A549 (cell line): ENCODE results near the gene TSC22D2. TPM values are rescaled to one million over a fixed set of nuclear protein-coding genes. Genes with fewer than 3 reads are reported as not detected.

Source experiments
- ATAC-seq, 2 experiments: fragments of 200-7000 bp in 1 of 2; fragments of >200 bp in 1 of 2; cut with Nextera tagmentation in 1 of 2; cut with Tn5 transposase in 1 of 2; 3 replicates each; pipeline versions ENCODE4 v1.8.0 to v1.9.1; 2018 to 2020; ENCODE audit warnings: mild to moderate bottlenecking in 1 of 2, moderate library complexity in 1 of 2
- CTCF ChIA-PET: fragments of 300-600 bp; sonication (Branson Sonifier 250); formaldehyde crosslinking; extraction: SDS; loops from one replicate; lab custom pipeline; 2021; ENCODE audit warnings: antibody characterized with exemption, inconsistent platforms; lab: Yijun Ruan, JAX
- POLR2A ChIA-PET: fragments of 350-600 bp; formaldehyde crosslinking; extraction: SDS; loops from one replicate; lab custom pipeline; 2021; ENCODE audit warnings: antibody characterized with exemption, inconsistent platforms; lab: Yijun Ruan, JAX
- DNase-seq, 2 experiments: peaks; one replicate each; pipeline versions ENCODE4 v3.0.0 to v3.0.0-alpha.2; 2011 to 2016; ENCODE audit warnings: low read depth in 1 of 2, low spot score in 1 of 2
- FAIRE-seq: peaks from 2 replicates; lab custom pipeline; 2011; peaks lifted over from hg19 to GRCh38; lab: Jason Lieb, UNC
- H3K27ac ChIP-seq, 2 experiments: fragments of >200 bp; sonication (Bioruptor Twin); formaldehyde crosslinking; 3 replicates each; pipeline ENCODE4 v1.5.1; 2016 to 2017
- H3K4me1 ChIP-seq: fragments of >200 bp; sonication (Bioruptor Twin); formaldehyde crosslinking; 3 replicates; pipeline ENCODE4 v1.6.1; 2016
- H3K4me2 ChIP-seq: fragments of >200 bp; sonication (Bioruptor Twin); formaldehyde crosslinking; 3 replicates; pipeline ENCODE4 v1.6.1; 2016
- H3K4me3 ChIP-seq: fragments of >200 bp; sonication (Bioruptor Twin); formaldehyde crosslinking; 3 replicates; pipeline ENCODE4 v1.5.1; 2016
- H3K9me3 ChIP-seq: fragments of >200 bp; sonication (Bioruptor Twin); formaldehyde crosslinking; 3 replicates; pipeline ENCODE4 v1.6.1; 2016
- ATOH8 ChIP-seq: fragments of 250-450 bp; sonication (Bioruptor Pico); IDR thresholded peaks from 2 replicates; pipeline ENCODE4 v1.5.0; 2020; ENCODE audit warnings: low read depth, mild to moderate bottlenecking, moderate library complexity
- CBX2 ChIP-seq: fragments of 200-600 bp; sonication (generic); IDR thresholded peaks from 2 replicates; pipeline ENCODE4 v1.6.1; 2016; ENCODE audit warnings: low read depth, mild to moderate bottlenecking, borderline replicate concordance
- CHD4 ChIP-seq: fragments of 200-600 bp; sonication (generic); IDR thresholded peaks from 2 replicates; pipeline ENCODE4 v1.6.1; 2016; ENCODE audit warnings: antibody characterized with exemption, mild to moderate bottlenecking, borderline replicate concordance
- FOSL2 ChIP-seq, 2 experiments: fragments of 450-650 bp in 1 of 2; fragments of >200 bp in 1 of 2; sonication (Bioruptor Twin) in 1 of 2; formaldehyde crosslinking; IDR thresholded peaks; 2 replicates each; pipeline versions ENCODE4 v1.5.0 to v1.6.1; 2016 to 2020; ENCODE audit warnings: mild to moderate bottlenecking in 1 of 2, moderate library complexity in 1 of 2
- HOXB5 ChIP-seq: fragments of 250-450 bp; sonication (Bioruptor Pico); IDR thresholded peaks from 2 replicates; pipeline ENCODE4 v1.5.0; 2020; ENCODE audit warnings: mild to moderate bottlenecking, moderate library complexity
- MAZ ChIP-seq: fragments of 150-350 bp; IDR thresholded peaks from 2 replicates; pipeline ENCODE4 v1.6.1; 2014; ENCODE audit warnings: antibody characterized with exemption, low read depth, low read length, borderline replicate concordance
- NFE2L2 ChIP-seq: fragments of 150-350 bp; conservative IDR thresholded peaks from 2 replicates; pipeline ENCODE4 v1.6.1; 2014; ENCODE audit warnings: low read length
- NPAS2 ChIP-seq: fragments of 250-450 bp; sonication (Bioruptor Pico); IDR thresholded peaks from 2 replicates; pipeline ENCODE4 v1.8.0; 2022; ENCODE audit warnings: mild to moderate bottlenecking, moderate library complexity, borderline replicate concordance
- POLR2AphosphoS2 ChIP-seq: conservative IDR thresholded peaks from 2 replicates; pipeline ENCODE4 v1.6.1; 2012; ENCODE audit warnings: low read length, improper control_type of control experiment, inconsistent platforms
- SREBF2 ChIP-seq: fragments of 450-650 bp; IDR thresholded peaks from 2 replicates; pipeline ENCODE4 v1.6.1; 2014; ENCODE audit warnings: mild to moderate bottlenecking, moderate library complexity
- WGBS: methylation state at CpG from one replicate; pipeline ENCODE4 v1.1.6; 2017; ENCODE audit errors: missing lambda C conversion rate; 5-methylcytosine and 5-hydroxymethylcytosine counted together
- polyA plus RNA-seq, 4 experiments: library from polyadenylated mRNA; depleted of rRNA in 3 of 4; stranded (reverse); fragments of >200 nt; fragmentation: RNase III in 1 of 4; extraction: RNeasy Plus Mini Kit Qiagen cat#74134 plus additional on column Dnase treatment in 1 of 4; gene quantifications; 2 replicates in 3 of 4; 3 replicates in 1 of 4; pipeline ENCODE4 v1.2.3, GENCODE V29; 2011 to 2017
- TF ChIP-seq, protein P1 (sequence below): fragments of 200-600 bp; sonication (generic); IDR thresholded peaks from 2 replicates; pipeline ENCODE4 v1.6.1; 2016; ENCODE audit warnings: antibody characterized with exemption, mild to moderate bottlenecking, moderate library complexity
- TF ChIP-seq, protein P2 (sequence below): fragments of 450-650 bp; IDR thresholded peaks from 2 replicates; pipeline ENCODE4 v1.6.1; 2014; ENCODE audit warnings: antibody characterized with exemption

The TSC22D2 gene
- polyA plus RNA-seq, 2 of the 4 experiments (the other 2 are of a cell fraction): 8.8 to 13.9 TPM

- Histone ChIP-seq H3K4me3 (no peak overlapping the region), H3K9me3 (0 out of 3 replicates have a peak, but pooled peaks cover 17% of the 10 kb centered on the region), H3K4me1 (no peaks in the 10 kb centered on the region), H3K27ac (no peak overlapping the region), H3K4me2 (no peak overlapping the region)
- TF ChIP-seq FOSL2 (IDR thresholded peaks at IDR 0.05): no peak
- no peak for TF ChIP-seq FOSL2 (CRISPR knock-in tag; IDR thresholded peaks at IDR 0.05)
- TF ChIP-seq NPAS2: no peak
- no peak for TF ChIP-seq SREBF2
- TF ChIP-seq CBX2: no peak
- TF ChIP-seq CHD4: no peak
- ChIA-PET CTCF (interaction anchor here (1.2 to 3.4 kb wide), 3 partner anchors 19 to 250 kb away, joined by 3 to 16 read pairs (median 9); partner anchors contain the start of gene TSC22D2), POLR2A (no interaction called here)
- ATAC-seq: no peak
- 86% methylated on average over 2 of the region's 2 CpGs for WGBS
- FAIRE-seq: no peak
- DNase-seq: no peak
These were observed 80.8 kb downstream of the TSC22D2 start for GRCh38 chr3:150488867-150489266.

- Histone ChIP-seq H3K4me2 (no peak overlapping the region), H3K4me3 (no peak overlapping the region), H3K27ac (no peak overlapping the region), H3K9me3 (0 out of 3 replicates have a peak, but pooled peaks cover 3% of the 10 kb centered on the region), H3K4me1 (0 out of 3 replicates have a peak, but pooled peaks cover 5% of the 10 kb centered on the region)
- TF ChIP-seq NFE2L2 (no peak), HOXB5 (CRISPR knock-in tag) (no peak), ATOH8 (CRISPR knock-in tag) (no peak), SREBF2 (no peak), POLR2AphosphoS2 (no peak)
- TF ChIP-seq, protein P1, sequence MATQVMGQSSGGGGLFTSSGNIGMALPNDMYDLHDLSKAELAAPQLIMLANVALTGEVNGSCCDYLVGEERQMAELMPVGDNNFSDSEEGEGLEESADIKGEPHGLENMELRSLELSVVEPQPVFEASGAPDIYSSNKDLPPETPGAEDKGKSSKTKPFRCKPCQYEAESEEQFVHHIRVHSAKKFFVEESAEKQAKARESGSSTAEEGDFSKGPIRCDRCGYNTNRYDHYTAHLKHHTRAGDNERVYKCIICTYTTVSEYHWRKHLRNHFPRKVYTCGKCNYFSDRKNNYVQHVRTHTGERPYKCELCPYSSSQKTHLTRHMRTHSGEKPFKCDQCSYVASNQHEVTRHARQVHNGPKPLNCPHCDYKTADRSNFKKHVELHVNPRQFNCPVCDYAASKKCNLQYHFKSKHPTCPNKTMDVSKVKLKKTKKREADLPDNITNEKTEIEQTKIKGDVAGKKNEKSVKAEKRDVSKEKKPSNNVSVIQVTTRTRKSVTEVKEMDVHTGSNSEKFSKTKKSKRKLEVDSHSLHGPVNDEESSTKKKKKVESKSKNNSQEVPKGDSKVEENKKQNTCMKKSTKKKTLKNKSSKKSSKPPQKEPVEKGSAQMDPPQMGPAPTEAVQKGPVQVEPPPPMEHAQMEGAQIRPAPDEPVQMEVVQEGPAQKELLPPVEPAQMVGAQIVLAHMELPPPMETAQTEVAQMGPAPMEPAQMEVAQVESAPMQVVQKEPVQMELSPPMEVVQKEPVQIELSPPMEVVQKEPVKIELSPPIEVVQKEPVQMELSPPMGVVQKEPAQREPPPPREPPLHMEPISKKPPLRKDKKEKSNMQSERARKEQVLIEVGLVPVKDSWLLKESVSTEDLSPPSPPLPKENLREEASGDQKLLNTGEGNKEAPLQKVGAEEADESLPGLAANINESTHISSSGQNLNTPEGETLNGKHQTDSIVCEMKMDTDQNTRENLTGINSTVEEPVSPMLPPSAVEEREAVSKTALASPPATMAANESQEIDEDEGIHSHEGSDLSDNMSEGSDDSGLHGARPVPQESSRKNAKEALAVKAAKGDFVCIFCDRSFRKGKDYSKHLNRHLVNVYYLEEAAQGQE: no peak
- peak; percentile 7 for FAIRE-seq
- CTCF ChIA-PET: interaction anchor here (1.1 to 3.4 kb wide), 3 partner anchors 81 to 251 kb away, joined by 3 to 16 read pairs (median 9); partner anchors contain the start of gene TSC22D2
- WGBS: 88% methylated on average over 2 of the region's 2 CpGs
- POLR2A ChIA-PET: no interaction called here
- DNase-seq: no peak
- ATAC-seq: no peak
These were observed 82.3 kb downstream of the TSC22D2 start for GRCh38 chr3:150490277-150490986.

- DNase-seq (no peak), ATAC-seq (no peak), FAIRE-seq (no peak)
- WGBS: 90% methylated on average over 5 of the region's 5 CpGs
- no peaks in the 10 kb centered on the region for H3K9me3 ChIP-seq
- TF ChIP-seq MAZ: no peak
- TF ChIP-seq, protein P2, sequence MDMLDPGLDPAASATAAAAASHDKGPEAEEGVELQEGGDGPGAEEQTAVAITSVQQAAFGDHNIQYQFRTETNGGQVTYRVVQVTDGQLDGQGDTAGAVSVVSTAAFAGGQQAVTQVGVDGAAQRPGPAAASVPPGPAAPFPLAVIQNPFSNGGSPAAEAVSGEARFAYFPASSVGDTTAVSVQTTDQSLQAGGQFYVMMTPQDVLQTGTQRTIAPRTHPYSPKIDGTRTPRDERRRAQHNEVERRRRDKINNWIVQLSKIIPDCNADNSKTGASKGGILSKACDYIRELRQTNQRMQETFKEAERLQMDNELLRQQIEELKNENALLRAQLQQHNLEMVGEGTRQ: no peak
- no peak overlapping the region for H3K4me2 ChIP-seq
- H3K27ac ChIP-seq: no peak overlapping the region; a peak in 1 of 6 replicates
- ChIA-PET POLR2A (no interaction called here), CTCF (interaction anchor here (1.0 to 6.4 kb wide), 30 partner anchors 10 to 278 kb away, joined by 3 to 76 read pairs (median 6); partner anchors contain the start of gene TSC22D2)
- H3K4me1 ChIP-seq: peaks cover 18% of the 10 kb centered on the region
- no peak overlapping the region for H3K4me3 ChIP-seq
These were observed 86.4 kb downstream of the TSC22D2 start for GRCh38 chr3:150494411-150494977.
